Calu3 (cell line): ENCODE measurements around the gene FBXL19. TPM values are rescaled to one million over a fixed set of nuclear protein-coding genes. Genes with fewer than 3 reads are reported as not detected.

Experiments used
- BruUV-seq: library from RNA; stranded (reverse); fragments of 400-500 nt; replicated peaks from 2 replicates; lab custom pipeline; 2021; lab: Mats Ljungman, UMichigan
- CTCF ChIA-PET: fragments of 300-600 bp; sonication (Branson Sonifier 250); formaldehyde crosslinking; loops from one replicate; lab custom pipeline; 2022; ENCODE audit warnings: antibody characterized with exemption; lab: Charles Lee
- DNase-seq: peaks from one replicate; pipeline ENCODE4 v3.0.0; 2022
- H3K27ac Mint-ChIP-seq: one replicate; pipeline ENCODE4 v1.8.0; 2022; ENCODE audit warnings: mixed read lengths; ENCODE audit not compliant: unreplicated experiment
- H3K27me3 Mint-ChIP-seq: one replicate; pipeline ENCODE4 v1.8.0; 2022; ENCODE audit warnings: mixed read lengths; ENCODE audit not compliant: unreplicated experiment
- H3K36me3 Mint-ChIP-seq: one replicate; pipeline ENCODE4 v1.8.0; 2022; ENCODE audit warnings: mild to moderate bottlenecking, moderate library complexity, mixed read lengths; ENCODE audit not compliant: insufficient read depth, unreplicated experiment
- H3K4me1 Mint-ChIP-seq: one replicate; pipeline ENCODE4 v1.8.0; 2022; ENCODE audit warnings: mild to moderate bottlenecking, low read depth, mixed read lengths; ENCODE audit not compliant: unreplicated experiment
- H3K4me3 Mint-ChIP-seq: one replicate; pipeline ENCODE4 v1.8.0; 2022; ENCODE audit warnings: mild to moderate bottlenecking, low read depth, moderate library complexity, mixed read lengths; ENCODE audit not compliant: unreplicated experiment
- H3K9me3 Mint-ChIP-seq: one replicate; pipeline ENCODE4 v1.8.0; 2022; ENCODE audit warnings: low read depth, mixed read lengths; ENCODE audit not compliant: unreplicated experiment
- intact Hi-C: fragments of 100-400 bp; cut with micrococcal nuclease; formaldehyde crosslinking; loops from one replicate; pipeline ENCODE4 v1.10.0; 2022; ENCODE audit not compliant: unreplicated experiment
- total RNA-seq: library from RNA; stranded (reverse); gene quantifications from 2 replicates; pipeline ENCODE4 v1.2.3, GENCODE V29; 2022
- TF ChIP-seq, protein P1 (sequence below): fragments of 200-600 bp; IDR thresholded peaks from one replicate; pipeline ENCODE4 v1.8.0; 2022; ENCODE audit warnings: antibody characterized with exemption; ENCODE audit not compliant: unreplicated experiment

The FBXL19 gene
- total RNA-seq, 1 experiment from 2014 or later: 43.2 TPM

DNA sequence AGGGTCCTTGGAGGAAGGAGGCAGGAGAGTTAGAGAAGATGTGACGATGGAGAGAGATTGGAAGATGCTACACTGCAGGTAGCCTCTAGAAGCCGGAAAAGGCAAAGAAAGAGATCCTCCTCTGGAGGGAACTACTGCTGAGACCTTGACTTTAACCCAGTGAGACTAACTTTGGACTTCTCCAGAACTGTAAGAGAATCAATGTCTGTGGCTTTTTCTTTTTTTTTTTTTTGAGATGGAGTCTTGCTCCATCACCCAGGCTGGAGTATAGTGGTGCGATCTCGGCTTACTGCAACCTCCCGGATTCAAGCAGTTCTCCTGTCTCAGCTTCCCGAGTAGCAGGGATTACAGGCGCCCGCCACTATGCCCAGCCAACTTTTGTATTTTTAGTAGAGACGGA lies 38.2 kb upstream of the FBXL19 start:
- CTCF ChIA-PET: no interaction called here

DNA sequence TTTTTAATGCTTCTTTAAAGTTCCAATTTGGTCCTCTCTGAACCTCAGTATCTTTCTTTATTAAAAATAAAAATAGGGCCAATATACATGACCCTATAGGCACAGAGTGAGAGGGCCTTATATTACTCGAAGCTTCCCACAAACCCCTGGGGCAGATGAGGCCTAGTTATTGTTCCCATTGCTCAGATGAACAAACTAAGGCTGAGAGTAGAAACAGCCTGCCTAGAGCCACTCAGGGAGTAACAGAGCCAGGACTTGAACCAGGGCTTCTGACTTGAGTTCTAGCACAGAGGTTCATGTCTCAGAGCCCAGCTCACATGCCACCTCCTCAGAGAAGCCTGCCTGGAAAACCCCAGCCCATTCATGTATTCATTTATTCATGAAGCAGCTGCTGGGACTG lies 37.2 kb upstream of the FBXL19 start:
- no peak for DNase-seq
- Mint-ChIP-seq H3K4me1 (peaks cover 8% of the 10 kb centered on the region), H3K4me3 (no peak overlapping the region), H3K27ac (no peak overlapping the region), H3K36me3 (peaks cover 20% of the 10 kb centered on the region), H3K9me3 (no peaks in the 10 kb centered on the region), H3K27me3 (no peaks in the 10 kb centered on the region)
- CTCF ChIA-PET: no interaction called here
- TF ChIP-seq, protein P1, sequence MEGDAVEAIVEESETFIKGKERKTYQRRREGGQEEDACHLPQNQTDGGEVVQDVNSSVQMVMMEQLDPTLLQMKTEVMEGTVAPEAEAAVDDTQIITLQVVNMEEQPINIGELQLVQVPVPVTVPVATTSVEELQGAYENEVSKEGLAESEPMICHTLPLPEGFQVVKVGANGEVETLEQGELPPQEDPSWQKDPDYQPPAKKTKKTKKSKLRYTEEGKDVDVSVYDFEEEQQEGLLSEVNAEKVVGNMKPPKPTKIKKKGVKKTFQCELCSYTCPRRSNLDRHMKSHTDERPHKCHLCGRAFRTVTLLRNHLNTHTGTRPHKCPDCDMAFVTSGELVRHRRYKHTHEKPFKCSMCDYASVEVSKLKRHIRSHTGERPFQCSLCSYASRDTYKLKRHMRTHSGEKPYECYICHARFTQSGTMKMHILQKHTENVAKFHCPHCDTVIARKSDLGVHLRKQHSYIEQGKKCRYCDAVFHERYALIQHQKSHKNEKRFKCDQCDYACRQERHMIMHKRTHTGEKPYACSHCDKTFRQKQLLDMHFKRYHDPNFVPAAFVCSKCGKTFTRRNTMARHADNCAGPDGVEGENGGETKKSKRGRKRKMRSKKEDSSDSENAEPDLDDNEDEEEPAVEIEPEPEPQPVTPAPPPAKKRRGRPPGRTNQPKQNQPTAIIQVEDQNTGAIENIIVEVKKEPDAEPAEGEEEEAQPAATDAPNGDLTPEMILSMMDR: no peak
- intact Hi-C loops: no loop called here
- BruUV-seq: no TSS peak

More for the DNA sequence above, 38.2 kb upstream of the FBXL19 start:
- BruUV-seq: no TSS peak
- intact Hi-C loops: no loop called here
- no peak for DNase-seq
- Mint-ChIP-seq H3K27ac (no peak overlapping the region), H3K4me3 (no peak overlapping the region), H3K27me3 (no peaks in the 10 kb centered on the region), H3K36me3 (peaks cover 17% of the 10 kb centered on the region), H3K9me3 (no peaks in the 10 kb centered on the region), H3K4me1 (peaks cover 8% of the 10 kb centered on the region)
- TF ChIP-seq, protein P1: no peak

DNA sequence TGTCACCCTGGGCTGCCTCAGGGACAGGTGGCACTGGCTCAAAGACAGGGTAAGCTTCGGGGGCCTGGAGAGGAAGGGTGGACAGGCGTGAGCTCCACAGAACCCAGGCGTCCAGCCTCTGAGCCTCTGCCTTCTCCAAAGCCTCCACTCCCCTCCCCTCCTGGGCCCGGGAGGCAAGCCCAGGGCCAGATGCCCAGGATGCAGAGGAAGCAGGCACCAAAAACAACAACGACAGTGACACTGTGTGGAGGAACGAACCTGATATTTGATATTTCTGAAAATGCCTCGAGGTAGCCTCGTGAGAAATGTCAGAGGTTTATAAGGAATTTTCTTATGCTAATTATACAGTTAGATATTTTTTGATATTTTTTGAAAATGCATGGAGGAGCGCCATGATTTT lies 35.4 kb upstream of the FBXL19 start:
- CTCF ChIA-PET: no interaction called here
- no peak for DNase-seq
- Mint-ChIP-seq H3K9me3 (no peaks in the 10 kb centered on the region), H3K4me1 (peaks cover 11% of the 10 kb centered on the region), H3K4me3 (no peak overlapping the region), H3K27ac (no peak overlapping the region), H3K27me3 (no peaks in the 10 kb centered on the region), H3K36me3 (peaks cover 25% of the 10 kb centered on the region)
- intact Hi-C loops: no loop called here
- no TSS peak for BruUV-seq
- TF ChIP-seq, protein P1: no peak

DNA sequence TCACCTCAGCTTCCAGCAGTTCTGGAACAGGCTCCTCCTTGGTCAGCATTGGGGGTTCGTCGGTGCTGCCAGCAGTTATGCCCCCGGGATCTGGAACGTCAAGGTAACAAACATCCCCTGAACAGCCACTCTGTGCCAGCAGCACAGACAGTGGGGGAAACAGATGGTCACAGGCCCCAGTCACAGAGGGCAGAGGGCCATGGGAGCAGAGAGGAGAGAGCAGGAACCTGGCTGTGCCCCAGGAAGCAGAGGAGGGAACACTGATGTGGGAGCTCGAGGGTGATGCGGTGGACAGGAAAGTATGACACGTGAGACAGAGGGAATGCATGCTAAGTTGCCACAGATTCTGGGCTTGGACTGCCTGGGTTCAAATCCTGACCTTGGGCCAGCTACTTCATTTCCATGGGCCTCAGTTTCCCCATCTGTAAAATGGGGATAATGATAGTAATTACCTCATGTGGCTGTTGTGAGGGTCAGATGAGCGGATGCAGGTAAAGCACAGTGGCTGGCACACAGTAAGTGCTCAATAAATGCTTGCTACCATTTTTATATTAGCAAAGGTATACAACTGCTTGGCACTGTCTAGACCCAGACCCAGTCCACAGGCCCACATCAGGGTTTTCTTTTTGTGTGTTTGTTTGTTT lies 34.4 kb upstream of the FBXL19 start:
- no peak overlapping the region for H3K4me3 Mint-ChIP-seq
- peaks cover 13% of the 10 kb centered on the region for H3K4me1 Mint-ChIP-seq
- H3K36me3 Mint-ChIP-seq: peaks cover 35% of the 10 kb centered on the region
- no peak overlapping the region for H3K27ac Mint-ChIP-seq
- intact Hi-C loops: no loop called here
- no peaks in the 10 kb centered on the region for H3K9me3 Mint-ChIP-seq
- CTCF ChIA-PET: no interaction called here
- TF ChIP-seq, protein P1: no peak
- H3K27me3 Mint-ChIP-seq: no peaks in the 10 kb centered on the region
- no TSS peak for BruUV-seq
- DNase-seq: no peak
